Inferior parietal cortex (tissue), 1 donor: Measurements from ENCODE around the gene LDHB.
"Not testable (repeated sequence)": the region's sequence is repeated elsewhere in the genome, so short reads cannot be mapped to it uniquely, and the experiment has no call there.

ENCODE experiments used
- DNase-seq: peaks from one replicate; pipeline ENCODE4 v3.0.0-alpha.2; 2016; ENCODE audit errors: extremely low spot score

The LDHB gene

DNA sequence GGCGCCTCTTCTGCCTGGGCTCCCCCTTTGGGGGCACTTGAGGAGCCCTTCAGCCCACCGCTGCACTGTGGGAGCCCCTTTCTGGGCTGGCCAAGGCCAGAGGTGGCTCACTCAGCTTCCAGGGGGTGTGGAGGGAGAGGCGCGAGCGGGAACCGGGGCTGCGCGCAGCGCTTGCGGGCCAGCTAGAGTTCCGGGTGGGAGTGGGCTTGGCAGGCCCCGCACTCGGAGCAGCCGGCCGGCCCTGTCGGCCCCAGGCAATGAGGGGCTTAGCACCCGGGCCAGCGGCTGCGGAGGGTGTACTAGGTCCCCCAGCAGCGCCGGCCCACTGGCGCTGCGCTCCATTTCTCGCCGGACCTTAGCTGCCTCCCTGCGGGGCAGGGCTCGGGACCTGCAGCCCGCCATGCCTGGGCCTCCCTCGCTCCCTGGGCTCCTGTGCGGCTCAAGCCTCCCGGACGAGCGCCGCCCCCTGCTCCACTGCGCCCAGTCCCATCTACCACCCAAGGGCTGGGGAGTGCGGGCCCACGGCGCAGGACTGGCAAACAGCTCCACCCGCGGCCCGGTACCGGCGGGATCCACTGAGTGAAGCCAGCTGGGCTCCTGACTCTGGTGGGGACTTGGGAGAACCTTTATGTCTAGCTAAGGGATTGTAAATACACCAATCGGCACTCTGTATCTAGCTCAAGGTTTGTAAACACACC lies 3.9 kb upstream of the LDHB start:
- DNase-seq = not testable (repeated sequence)

DNA sequence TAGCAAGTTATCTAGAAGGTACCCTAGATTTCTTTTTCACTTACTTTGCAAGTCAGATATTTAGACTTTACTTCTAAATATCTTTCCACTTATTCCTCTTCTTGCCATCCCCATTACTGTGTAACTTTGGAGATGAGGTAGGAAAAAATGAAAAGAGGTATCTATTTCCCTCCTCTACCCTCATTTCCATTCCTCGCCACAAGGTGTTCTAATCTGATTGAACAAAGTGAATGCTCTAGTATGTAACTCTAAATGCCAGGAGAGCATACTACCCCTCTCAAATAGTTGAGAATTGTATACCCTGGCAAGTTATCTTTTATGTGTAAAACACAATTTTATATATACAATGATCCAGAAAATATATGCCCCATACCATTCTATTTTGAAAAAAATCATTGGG lies 1.7 kb upstream of the LDHB start:
- DNase-seq = no peak

DNA sequence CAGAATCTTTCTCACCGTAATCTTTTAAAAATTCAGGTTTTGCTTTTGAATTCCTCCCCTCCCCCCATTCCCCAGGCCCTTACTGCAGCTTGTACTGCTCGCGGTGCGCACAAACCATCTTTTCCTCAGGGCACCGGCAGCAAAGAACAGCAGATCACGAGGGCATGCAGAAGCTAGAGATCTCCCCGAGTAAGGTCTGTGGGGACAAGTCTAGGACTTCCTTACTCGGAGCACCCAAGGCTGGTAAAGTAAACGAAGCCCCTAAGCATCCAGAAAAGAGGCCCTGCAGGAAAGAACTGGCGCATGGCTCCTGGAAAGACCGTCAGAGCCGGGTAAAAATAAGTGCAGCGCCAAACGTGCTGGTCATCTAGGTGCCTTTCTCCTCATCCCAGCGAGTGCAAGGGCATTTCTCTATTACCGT lies 727 bp downstream of the LDHB start:
- peak; percentile 56 for DNase-seq

GRCh38 chr12:21655591-21655990 lies 2.1 kb downstream of the LDHB start:
- DNase-seq = no peak

DNA sequence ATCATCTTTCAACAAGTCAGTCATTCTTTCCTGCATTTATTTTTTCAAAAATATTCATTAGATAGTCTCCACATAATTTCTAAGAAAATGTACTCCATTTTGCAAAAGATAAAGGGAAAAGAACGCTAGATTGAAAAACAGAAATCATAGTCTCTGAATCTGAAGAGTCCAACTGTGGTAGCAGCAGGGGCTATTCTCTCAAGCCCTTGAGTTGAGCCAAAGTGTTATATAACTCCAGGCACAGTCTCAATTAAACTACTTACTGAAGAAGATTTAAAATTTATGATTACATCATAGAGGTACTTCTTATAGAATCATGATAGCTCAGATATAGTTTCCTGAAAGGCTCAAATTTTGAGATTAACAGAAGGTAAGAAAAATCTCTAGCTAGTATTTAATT lies 5.8 kb downstream of the LDHB start:
- DNase-seq = no peak

DNA sequence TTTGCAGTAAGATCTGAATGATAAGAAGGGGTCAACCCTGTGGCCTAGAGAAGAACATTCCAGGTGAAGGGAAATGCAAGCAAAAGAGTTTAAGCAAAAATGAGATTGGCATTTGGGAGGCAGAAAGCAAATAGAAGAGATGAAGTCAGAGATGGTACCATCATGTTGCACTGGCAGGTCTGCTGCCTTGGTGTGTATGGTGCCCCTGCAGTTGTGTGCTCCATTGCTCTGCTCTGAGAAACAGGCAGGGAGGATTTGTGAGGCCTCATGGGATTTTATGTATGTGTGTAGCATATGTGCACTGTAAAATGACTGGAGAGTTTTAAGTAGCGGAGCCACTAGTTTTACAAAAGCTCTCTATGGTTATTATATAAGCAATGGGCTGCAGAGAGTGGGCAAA lies 6.6 kb downstream of the LDHB start:
- DNase-seq = no peak

GRCh38 chr12:21649034-21649433 lies 8.6 kb downstream of the LDHB start:
- DNase-seq = no peak

GRCh38 chr12:21648378-21648777 lies 9.3 kb downstream of the LDHB start:
- DNase-seq = no peak

DNA sequence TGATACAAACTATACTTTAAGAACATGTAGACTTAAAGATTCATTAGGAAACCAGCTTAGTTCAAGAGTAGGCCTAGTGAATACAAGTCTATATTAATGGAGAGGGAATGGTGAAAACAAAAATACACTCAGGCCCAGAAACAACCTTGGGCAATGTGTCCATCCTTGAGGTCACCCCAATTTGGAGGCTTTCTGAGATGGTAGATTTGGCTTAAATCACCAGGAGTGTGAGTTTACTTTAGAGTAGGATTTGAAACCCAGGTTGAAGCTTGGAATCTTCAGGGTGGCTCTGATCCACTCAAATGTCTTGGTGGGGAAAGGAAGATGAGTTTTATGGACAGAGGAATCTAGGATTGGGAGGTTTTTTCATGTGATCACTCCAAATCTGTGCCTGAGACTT lies 10.5 kb downstream of the LDHB start:
- no peak for DNase-seq

DNA sequence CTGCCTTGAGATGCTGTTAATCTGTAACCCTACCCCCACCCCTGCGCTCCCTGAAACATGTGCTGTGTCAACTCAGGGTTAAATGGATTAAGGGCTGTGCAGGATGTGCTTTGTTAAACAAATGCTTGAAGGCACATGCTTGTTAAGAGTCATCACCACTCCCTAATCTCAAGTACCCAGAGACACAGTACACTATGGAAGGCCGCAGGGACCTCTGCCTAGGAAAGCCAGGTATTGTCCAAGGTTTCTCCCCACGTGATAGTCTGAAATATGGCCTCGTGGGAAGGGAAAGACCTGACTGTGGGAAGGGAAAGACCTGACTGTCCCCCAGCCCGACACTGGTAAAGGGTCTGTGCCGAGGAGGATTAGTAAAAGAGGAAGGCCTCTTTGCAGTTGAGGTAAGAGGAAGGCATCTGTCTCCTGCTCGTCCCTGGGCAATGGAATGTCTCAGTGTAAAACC lies 12.6 kb downstream of the LDHB start:
- not testable (repeated sequence) for DNase-seq

GRCh38 chr12:21644516-21644915 lies 13.1 kb downstream of the LDHB start:
- no peak for DNase-seq

- no peak for DNase-seq
Observed at GRCh38 chr12:21643758-21644157, 13.9 kb downstream of the LDHB start.

DNA sequence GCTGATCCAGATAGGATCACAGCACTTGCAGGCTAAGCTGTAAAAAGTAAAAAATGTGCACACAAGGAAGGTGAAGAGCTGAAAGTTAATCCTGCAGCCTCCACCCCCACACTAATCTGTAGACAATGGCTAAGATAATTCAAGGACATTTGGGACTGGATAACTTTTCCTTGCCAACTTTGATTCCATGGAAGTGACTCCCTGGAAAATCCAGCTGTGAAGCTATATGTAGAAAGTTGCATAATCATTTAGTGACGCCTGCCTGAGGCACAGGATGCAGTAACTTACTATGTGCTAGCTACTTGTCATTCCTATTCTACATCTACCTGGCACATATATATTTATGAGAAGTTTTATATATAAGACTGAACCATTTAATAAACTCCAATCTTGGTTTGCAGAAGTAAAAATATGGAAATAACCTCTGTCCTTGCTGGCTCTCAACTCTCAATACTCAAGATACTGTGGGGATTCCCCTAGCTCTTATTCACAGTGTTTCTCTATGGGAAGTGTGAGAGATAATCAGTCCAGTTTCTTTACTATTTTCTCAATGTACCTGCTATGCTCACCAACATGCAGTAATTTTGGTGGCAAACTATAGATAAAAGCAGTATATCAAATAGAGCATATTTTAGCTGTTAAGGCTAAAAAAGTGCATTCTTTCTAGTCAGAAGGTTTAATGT lies 14.8 kb downstream of the LDHB start:
- no peak for DNase-seq

DNA sequence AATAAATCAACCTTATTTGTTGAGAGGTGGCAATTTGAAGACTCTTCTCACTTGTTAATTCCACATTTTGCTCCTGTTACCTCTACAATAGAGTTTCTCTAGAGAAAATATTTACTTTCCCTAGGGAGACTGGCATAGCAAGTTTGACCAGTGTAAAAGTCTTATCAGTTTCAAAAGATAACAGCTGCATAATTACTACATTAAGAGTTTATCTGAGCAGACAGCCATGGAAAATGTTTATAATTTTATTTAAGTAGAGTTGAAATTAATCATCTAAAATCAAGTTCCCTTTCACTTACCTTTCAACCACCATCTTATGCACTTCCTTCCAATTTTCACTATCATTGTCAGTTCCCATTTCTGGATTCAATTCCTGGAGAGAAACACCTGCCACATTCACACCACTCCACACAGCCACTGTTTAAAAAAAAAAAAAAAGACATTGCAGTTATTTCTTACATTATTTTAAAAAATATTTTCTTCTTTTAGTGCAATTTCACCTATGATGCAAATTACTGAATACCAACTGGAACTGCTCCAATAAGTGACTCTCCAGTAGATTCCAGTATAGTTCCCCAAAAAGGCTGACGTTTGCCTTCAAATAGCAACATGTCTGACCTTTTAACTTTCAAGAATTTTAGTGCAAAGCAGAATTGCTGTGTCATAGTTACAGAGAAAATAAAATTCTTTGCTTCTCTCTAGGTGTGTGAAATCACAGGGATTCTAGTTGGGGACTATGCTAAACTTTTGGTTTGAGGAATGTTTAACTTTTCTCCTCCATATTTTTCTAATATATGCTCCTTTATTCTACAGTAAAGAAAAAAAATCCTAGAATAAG lies 19.4 kb downstream of the LDHB start:
- no peak for DNase-seq

DNA sequence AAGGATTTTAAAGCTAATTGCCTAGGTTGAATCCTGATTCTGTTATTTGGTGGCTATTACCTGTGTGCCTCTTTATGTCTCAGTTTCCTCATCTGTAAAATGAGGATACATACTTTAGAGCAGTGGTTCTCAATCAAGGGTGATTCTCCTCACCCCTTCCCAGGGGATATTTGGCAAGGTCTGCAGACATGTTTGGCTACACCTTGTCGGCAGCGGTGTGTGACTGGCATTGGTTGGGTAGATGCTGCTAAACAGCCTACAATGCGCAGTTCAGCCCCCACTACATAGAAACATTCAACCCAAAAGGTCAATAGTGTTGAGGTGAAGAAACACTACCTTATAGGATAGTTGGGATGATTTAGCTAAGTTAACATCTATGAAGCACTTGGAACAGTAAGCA lies 23.4 kb downstream of the LDHB start:
- no peak for DNase-seq

- no peak for DNase-seq
Observed at GRCh38 chr12:21631367-21631766, 26.3 kb downstream of the LDHB start.

DNA sequence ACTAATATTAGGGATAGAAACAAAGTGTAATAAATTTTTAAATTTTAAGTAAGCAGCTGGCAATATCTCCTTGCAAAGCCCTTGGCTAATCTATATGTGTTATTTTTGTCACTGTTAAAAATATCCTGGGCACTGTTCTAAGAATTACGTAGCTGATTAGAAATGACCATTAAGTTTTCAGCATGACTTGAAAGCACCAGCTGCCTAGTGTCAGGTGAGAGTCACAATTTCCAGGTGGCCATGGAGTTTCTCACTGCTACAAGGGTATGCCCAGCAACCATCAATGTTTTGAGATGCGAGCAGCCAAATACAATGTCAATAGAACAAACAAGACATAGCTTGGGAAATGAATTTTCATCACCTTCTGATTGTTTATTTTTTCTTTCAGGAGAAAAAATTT lies 29.7 kb downstream of the LDHB start:
- no peak for DNase-seq

- no peak for DNase-seq
Observed at GRCh38 chr12:21618566-21618965, 39.1 kb downstream of the LDHB start.

GRCh38 chr12:21617030-21617429 lies 40.6 kb downstream of the LDHB start:
- no peak for DNase-seq

DNA sequence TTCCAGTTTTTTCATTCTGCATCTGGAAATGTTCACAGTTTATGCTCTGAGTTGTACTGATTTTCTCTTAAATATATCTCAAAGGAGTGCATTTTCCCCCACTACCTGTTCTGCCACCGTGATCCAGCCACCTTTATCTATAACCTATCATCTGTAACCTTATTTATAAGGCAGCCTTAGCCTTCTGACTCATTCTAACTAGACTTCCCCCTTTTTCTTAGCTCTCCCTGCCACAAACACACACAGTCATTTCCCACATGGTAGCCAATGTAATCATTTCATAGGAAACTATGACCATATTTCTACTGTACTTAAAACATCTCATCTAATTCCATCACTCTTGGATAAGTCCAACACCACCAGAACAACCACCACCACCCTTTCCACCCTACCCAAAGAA lies 42.2 kb downstream of the LDHB start:
- DNase-seq = no peak

DNA sequence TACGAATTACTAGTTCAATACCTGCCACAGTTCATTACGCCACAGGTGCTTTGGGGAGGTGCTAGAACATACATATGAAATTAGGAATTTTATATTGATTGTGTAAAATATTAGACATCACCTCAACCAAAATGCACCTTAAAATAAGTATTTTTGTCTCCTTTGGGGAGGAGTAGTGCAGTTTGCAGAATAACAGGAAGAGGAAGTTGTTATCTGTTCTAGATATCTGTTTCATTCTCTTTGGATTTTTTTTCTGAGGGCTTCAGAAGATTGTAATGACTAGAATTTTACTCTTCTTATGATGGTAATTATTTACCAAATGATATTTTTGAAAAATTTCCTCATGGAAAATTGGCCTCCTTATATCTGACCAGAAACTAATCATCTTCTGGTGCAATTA lies 43.1 kb downstream of the LDHB start:
- no peak for DNase-seq

DNA sequence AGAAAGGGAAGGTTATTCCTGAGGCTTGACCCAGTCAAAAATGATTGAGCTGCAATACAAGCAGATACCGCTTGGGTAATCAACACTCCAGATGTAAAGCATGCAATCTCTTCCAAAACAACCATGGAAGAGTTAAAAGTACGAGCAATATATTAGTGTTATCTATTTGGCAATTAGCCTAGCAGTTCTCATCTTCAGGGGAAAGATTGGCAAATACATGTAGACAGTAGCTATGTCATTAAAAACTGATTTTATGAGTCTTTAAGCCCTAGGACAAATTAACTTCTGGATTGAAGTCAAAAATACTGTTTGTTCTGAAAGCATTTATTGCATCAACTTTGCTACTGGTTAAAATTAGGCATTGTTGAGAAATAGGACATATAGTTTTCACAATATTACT lies 43.7 kb downstream of the LDHB start:
- DNase-seq = no peak

DNA sequence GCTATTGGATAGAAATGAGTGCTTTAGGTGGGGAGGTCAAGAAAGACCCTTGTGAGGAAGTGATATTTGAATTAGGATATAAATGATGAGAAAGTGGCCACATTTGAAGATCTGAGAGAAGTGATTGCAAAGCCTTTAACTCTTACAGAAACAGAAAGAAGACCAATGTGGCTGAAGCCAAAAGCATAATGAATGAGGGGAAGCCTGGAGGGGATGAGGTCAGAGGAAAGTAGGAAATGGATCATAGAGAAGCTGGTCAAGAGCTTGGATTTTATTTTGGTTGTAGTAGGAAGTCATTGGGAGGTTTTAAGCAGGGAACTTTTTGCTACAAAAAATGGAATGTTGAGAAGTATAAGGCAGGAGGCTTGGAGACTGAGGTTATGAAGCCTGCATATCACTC lies 49.4 kb downstream of the LDHB start:
- DNase-seq = no peak
